HCT116 (cell line): ENCODE measurements around the gene NLRP5. TPM values are rescaled to one million over a fixed set of nuclear protein-coding genes. Genes with fewer than 3 reads are reported as not detected.

Source experiments
- ATAC-seq: fragments of 200-7000 bp; cut with Tn5 transposase; 2 replicates; pipeline ENCODE4 v1.9.1; 2020; ENCODE audit warnings: mild to moderate bottlenecking, moderate library complexity
- BruUV-seq: library from RNA; stranded (reverse); fragments of 400-500 nt; replicated peaks from 2 replicates; lab custom pipeline; 2021; lab: Mats Ljungman, UMichigan
- CTCF ChIA-PET: fragments of 300-600 bp; sonication (Branson Sonifier 250); formaldehyde crosslinking; loops from one replicate; lab custom pipeline; 2021; ENCODE audit warnings: antibody characterized with exemption; lab: Charles Lee
- POLR2A ChIA-PET: fragments of 300-600, 350-600 bp; sonication (Branson Sonifier 250); formaldehyde crosslinking; loops from one replicate; lab custom pipeline; 2021; ENCODE audit warnings: antibody characterized with exemption; lab: Charles Lee
- RAD21 ChIA-PET, 2 experiments: fragments of 300-600 bp; sonication (Branson Sonifier 250); formaldehyde crosslinking; loops; one replicate each; lab custom pipeline; 2023; ENCODE audit warnings: low total read pairs in 2 of 2; ENCODE audit not compliant: uncharacterized antibody in 2 of 2, unreplicated experiment in 2 of 2, low non-redundant PET in 1 of 2; lab: Charles Lee
- DNase-seq: peaks from one replicate; pipeline ENCODE4 v3.0.0-alpha.2; 2010; ENCODE audit warnings: low read depth, low spot score
- H2AFZ ChIP-seq: fragments of 200-600 bp; shearing (Covaris generic), sonication (generic); 2 replicates; pipeline ENCODE4 v1.6.1; 2017; ENCODE audit warnings: low read depth, mixed run types, mixed read lengths, antibody characterized with exemption, low read length; ENCODE audit not compliant: poor library complexity, severe bottlenecking
- H3K27ac ChIP-seq: 2 replicates; pipeline ENCODE4 v1.5.1; 2012; ENCODE audit warnings: low read depth, low read length
- H3K27me3 ChIP-seq: fragments of 200-600 bp; sonication (generic); 2 replicates; pipeline ENCODE4 v1.6.1; 2016; ENCODE audit warnings: mixed run types, low read length, mixed read lengths; ENCODE audit not compliant: insufficient read depth
- H3K36me3 ChIP-seq, 2 experiments: fragments of 200-500 bp in 1 of 2; fragments of 200-600 bp in 1 of 2; sonication (Bioruptor generic) in 1 of 2; sonication (generic) in 1 of 2; 2 replicates each; pipeline versions ENCODE4 v1.5.1 to v1.6.1; 2014 to 2016; ENCODE audit warnings: low read length in 2 of 2, inconsistent platforms in 1 of 2, mixed read lengths in 1 of 2, mixed run types in 1 of 2; ENCODE audit not compliant: insufficient read depth in 2 of 2, control insufficient read depth in 1 of 2
- H3K4me1 ChIP-seq, 2 experiments: fragments of 200-600 bp in 1 of 2; sonication (generic) in 1 of 2; 2 replicates each; pipeline versions ENCODE4 v1.5.1 to v1.6.1; 2012 to 2017; ENCODE audit warnings: low read length in 2 of 2, inconsistent platforms in 1 of 2, mild to moderate bottlenecking in 1 of 2, mixed read lengths in 1 of 2, mixed run types in 1 of 2, moderate library complexity in 1 of 2; ENCODE audit not compliant: insufficient read depth in 2 of 2, control insufficient read depth in 1 of 2
- H3K4me2 ChIP-seq: fragments of 200-600 bp; sonication (generic); 2 replicates; pipeline ENCODE4 v1.6.1; 2017; ENCODE audit warnings: mixed run types, low read length, mixed read lengths
- H3K4me3 ChIP-seq, 2 experiments: fragments of 200-600 bp in 1 of 2; sonication (generic) in 1 of 2; replicated peaks in 1 of 2; 2 replicates each; pipeline ENCODE4 v1.5.1; 2011 to 2016; ENCODE audit warnings: low read length in 2 of 2, control low read depth in 1 of 2, low read depth in 1 of 2, mild to moderate bottlenecking in 1 of 2, mixed read lengths in 1 of 2, mixed run types in 1 of 2
- H3K79me2 ChIP-seq: fragments of 200-600 bp; sonication (generic); 2 replicates; pipeline ENCODE4 v1.6.1; 2017; ENCODE audit warnings: mild to moderate bottlenecking, mixed run types, low read length, moderate library complexity, mixed read lengths; ENCODE audit not compliant: insufficient read depth
- H3K9ac ChIP-seq: fragments of 200-600 bp; sonication (generic); 2 replicates; pipeline ENCODE4 v1.6.1; 2016; ENCODE audit warnings: low read length, mixed read lengths
- H3K9me2 ChIP-seq: fragments of 200-600 bp; sonication (generic), shearing (Covaris generic); 2 replicates; pipeline ENCODE4 v1.6.1; 2017; ENCODE audit warnings: mixed run types, mild to moderate bottlenecking, moderate library complexity; ENCODE audit not compliant: insufficient read depth
- H3K9me3 ChIP-seq, 2 experiments: fragments of 200-500 bp in 1 of 2; fragments of 200-600 bp in 1 of 2; sonication (Bioruptor generic) in 1 of 2; sonication (generic) in 1 of 2; 2 replicates each; pipeline ENCODE4 v1.6.1; 2014 to 2017; ENCODE audit warnings: low read length in 2 of 2, mixed read lengths in 2 of 2, inconsistent platforms in 1 of 2, low read depth in 1 of 2, mild to moderate bottlenecking in 1 of 2, mixed run types in 1 of 2, moderate library complexity in 1 of 2; ENCODE audit not compliant: control insufficient read depth in 1 of 2, insufficient read depth in 1 of 2
- H4K20me1 ChIP-seq: fragments of 200-600 bp; sonication (generic), shearing (Covaris generic); 2 replicates; pipeline ENCODE4 v1.6.1; 2017; ENCODE audit warnings: mixed run types, mild to moderate bottlenecking, moderate library complexity; ENCODE audit not compliant: insufficient read depth
- CBX3 ChIP-seq: IDR thresholded peaks from 2 replicates; pipeline ENCODE4 v1.6.1; 2012; ENCODE audit warnings: low read depth
- CEBPB ChIP-seq: IDR thresholded peaks from 2 replicates; pipeline ENCODE4 v1.6.1; 2012; ENCODE audit warnings: low read depth
- CTCF ChIP-seq, 3 experiments: fragments of 200-600 bp in 1 of 3; sonication (generic) in 1 of 3; IDR thresholded peaks in 2 of 3; conservative IDR thresholded peaks in 1 of 3; 2 replicates each; pipeline ENCODE4 v1.5.1; 2012 to 2017; ENCODE audit warnings: low read depth in 2 of 3, low read length in 2 of 3, antibody characterized with exemption in 1 of 3, borderline replicate concordance in 1 of 3, control low read depth in 1 of 3, mild to moderate bottlenecking in 1 of 3, mixed read lengths in 1 of 3, mixed run types in 1 of 3, moderate library complexity in 1 of 3; ENCODE audit not compliant: insufficient read depth in 1 of 3
- EGR1 ChIP-seq: IDR thresholded peaks from 2 replicates; pipeline ENCODE4 v1.6.1; 2012; ENCODE audit warnings: low read depth
- EZH2 ChIP-seq: fragments of 200-600 bp; sonication (generic); IDR thresholded peaks from 2 replicates; pipeline ENCODE4 v1.6.1; 2017; ENCODE audit warnings: antibody characterized with exemption, mixed run types
- EZH2phosphoT487 ChIP-seq: fragments of 200-600 bp; IDR thresholded peaks from 2 replicates; pipeline ENCODE4 v1.6.1; 2018; ENCODE audit warnings: antibody characterized with exemption, borderline replicate concordance
- FOSL1 ChIP-seq: IDR thresholded peaks from 2 replicates; pipeline ENCODE4 v1.6.1; 2012; ENCODE audit warnings: low read depth
- MAX ChIP-seq: IDR thresholded peaks from 2 replicates; pipeline ENCODE4 v1.6.1; 2012
- POLR2A ChIP-seq: IDR thresholded peaks from 2 replicates; pipeline ENCODE4 v1.7.0; 2011; ENCODE audit warnings: borderline replicate concordance; ENCODE audit not compliant: insufficient read depth, insufficient read length; ENCODE audit errors: extremely low read depth
- POLR2AphosphoS5 ChIP-seq: IDR thresholded peaks from 2 replicates; pipeline ENCODE4 v1.6.1; 2011; ENCODE audit warnings: mild to moderate bottlenecking, low read depth, low read length, moderate library complexity
- RAD21 ChIP-seq: IDR thresholded peaks from 2 replicates; pipeline ENCODE4 v1.6.1; 2012; ENCODE audit warnings: low read depth, mild to moderate bottlenecking
- SIN3A ChIP-seq: IDR thresholded peaks from 2 replicates; pipeline ENCODE4 v1.6.1; 2012; ENCODE audit warnings: low read depth
- SP1 ChIP-seq: IDR thresholded peaks from 2 replicates; pipeline ENCODE4 v1.6.1; 2012; ENCODE audit warnings: low read depth
- TCF7L2 ChIP-seq: IDR thresholded peaks from 2 replicates; pipeline ENCODE4 v1.7.0; 2011; ENCODE audit warnings: borderline replicate concordance, inconsistent platforms; ENCODE audit not compliant: insufficient read depth, insufficient read length; ENCODE audit errors: extremely low read depth
- YY1 ChIP-seq: IDR thresholded peaks from 2 replicates; pipeline ENCODE4 v1.6.1; 2011; ENCODE audit warnings: low read length, low read depth, moderate library complexity, mild to moderate bottlenecking; ENCODE audit not compliant: insufficient replicate concordance; ENCODE audit errors: extremely low read depth
- ZFX ChIP-seq: fragments of 450-650 bp; IDR thresholded peaks from 2 replicates; pipeline ENCODE4 v1.6.1; 2017
- ZNF274 ChIP-seq: fragments of 200-500 bp; sonication (Bioruptor generic); IDR thresholded peaks from 2 replicates; pipeline ENCODE4 v1.6.1; 2014; ENCODE audit warnings: mild to moderate bottlenecking, low read depth, low read length, inconsistent platforms
- intact Hi-C: fragments of 100-400 bp; cut with micrococcal nuclease; formaldehyde crosslinking; loops from 2 replicates; pipeline ENCODE4 v1.10.0; 2022
- total RNA-seq: library from RNA; stranded (reverse); gene quantifications from one replicate; pipeline ENCODE4 v1.2.1, GENCODE V29; 2021; ENCODE audit not compliant: unreplicated experiment
- TF ChIP-seq, protein P1 (sequence below): IDR thresholded peaks from 2 replicates; pipeline ENCODE4 v1.6.1; 2012; ENCODE audit warnings: low read depth

Gene NLRP5
- total RNA-seq, 1 experiment from 2014 or later: 0.30 TPM

- H3K36me3 ChIP-seq: peaks cover 4 to 5% of the 10 kb centered on the region in 2 experiments; a peak in 2 of 4 replicates
- no peak overlapping the region for H3K27ac ChIP-seq
- BruUV-seq: no TSS peak
- H3K4me1 ChIP-seq: no peaks in the 10 kb centered on the region
- ChIA-PET RAD21 (no interaction called here), CTCF (no interaction called here), POLR2A (no interaction called here)
- peaks cover 80% of the 10 kb centered on the region for H3K79me2 ChIP-seq
- no peak overlapping the region for H3K9ac ChIP-seq
- no peaks in the 10 kb centered on the region for H4K20me1 ChIP-seq
- no peak for DNase-seq
- ATAC-seq: no peak
- H3K9me2 ChIP-seq: no peaks in the 10 kb centered on the region
- H3K9me3 ChIP-seq: no peaks in the 10 kb centered on the region
- no peak overlapping the region for H2AFZ ChIP-seq
- H3K27me3 ChIP-seq: no peaks in the 10 kb centered on the region
- intact Hi-C loops: no loop called here
- H3K4me3 ChIP-seq: no peak overlapping the region
- no peak for TF ChIP-seq CBX3
- no peak for TF ChIP-seq EZH2
- no peak for TF ChIP-seq SP1
- TF ChIP-seq POLR2AphosphoS5: no peak
- TF ChIP-seq YY1: no peak
- TF ChIP-seq, protein P1, sequence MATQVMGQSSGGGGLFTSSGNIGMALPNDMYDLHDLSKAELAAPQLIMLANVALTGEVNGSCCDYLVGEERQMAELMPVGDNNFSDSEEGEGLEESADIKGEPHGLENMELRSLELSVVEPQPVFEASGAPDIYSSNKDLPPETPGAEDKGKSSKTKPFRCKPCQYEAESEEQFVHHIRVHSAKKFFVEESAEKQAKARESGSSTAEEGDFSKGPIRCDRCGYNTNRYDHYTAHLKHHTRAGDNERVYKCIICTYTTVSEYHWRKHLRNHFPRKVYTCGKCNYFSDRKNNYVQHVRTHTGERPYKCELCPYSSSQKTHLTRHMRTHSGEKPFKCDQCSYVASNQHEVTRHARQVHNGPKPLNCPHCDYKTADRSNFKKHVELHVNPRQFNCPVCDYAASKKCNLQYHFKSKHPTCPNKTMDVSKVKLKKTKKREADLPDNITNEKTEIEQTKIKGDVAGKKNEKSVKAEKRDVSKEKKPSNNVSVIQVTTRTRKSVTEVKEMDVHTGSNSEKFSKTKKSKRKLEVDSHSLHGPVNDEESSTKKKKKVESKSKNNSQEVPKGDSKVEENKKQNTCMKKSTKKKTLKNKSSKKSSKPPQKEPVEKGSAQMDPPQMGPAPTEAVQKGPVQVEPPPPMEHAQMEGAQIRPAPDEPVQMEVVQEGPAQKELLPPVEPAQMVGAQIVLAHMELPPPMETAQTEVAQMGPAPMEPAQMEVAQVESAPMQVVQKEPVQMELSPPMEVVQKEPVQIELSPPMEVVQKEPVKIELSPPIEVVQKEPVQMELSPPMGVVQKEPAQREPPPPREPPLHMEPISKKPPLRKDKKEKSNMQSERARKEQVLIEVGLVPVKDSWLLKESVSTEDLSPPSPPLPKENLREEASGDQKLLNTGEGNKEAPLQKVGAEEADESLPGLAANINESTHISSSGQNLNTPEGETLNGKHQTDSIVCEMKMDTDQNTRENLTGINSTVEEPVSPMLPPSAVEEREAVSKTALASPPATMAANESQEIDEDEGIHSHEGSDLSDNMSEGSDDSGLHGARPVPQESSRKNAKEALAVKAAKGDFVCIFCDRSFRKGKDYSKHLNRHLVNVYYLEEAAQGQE: no peak
- TF ChIP-seq CEBPB: no peak
- H3K4me2 ChIP-seq: no peak overlapping the region
Observed at GRCh38 chr19:56094449-56094848, 107.9 kb downstream of the NLRP5 start.

DNA sequence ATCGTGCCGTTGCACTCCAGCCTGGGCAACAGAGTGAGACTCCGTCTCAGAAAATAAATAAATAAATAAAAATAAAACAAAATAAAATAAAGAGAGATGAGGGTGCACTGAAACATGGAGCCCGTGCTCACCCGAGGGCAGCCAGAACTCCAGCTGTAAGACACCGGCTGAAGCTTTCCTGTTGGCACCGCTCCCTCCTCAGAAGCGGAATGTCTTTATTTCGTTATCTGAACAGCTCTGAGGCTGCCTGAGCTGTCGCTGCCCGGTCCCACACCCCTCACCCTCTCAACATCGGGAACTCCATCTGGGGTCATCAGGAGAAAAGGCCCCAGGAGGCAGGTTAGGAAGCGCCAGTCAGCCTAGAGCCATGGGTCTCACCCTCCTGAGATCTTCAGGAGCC lies 110.1 kb downstream of the NLRP5 start:
- no peak for ATAC-seq
- RAD21 ChIA-PET: no interaction called here
- no peak overlapping the region for H2AFZ ChIP-seq
- H3K4me2 ChIP-seq: no peak overlapping the region
- CTCF ChIA-PET: interaction anchor here (2.0 kb wide), 1 partner anchor 9 kb away, joined by 8 read pairs; no protein-coding TSS in a partner anchor
- intact Hi-C loops: no loop called here
- no peak for DNase-seq
- H3K9me2 ChIP-seq: no peaks in the 10 kb centered on the region
- no peaks in the 10 kb centered on the region for H3K9me3 ChIP-seq
- no peaks in the 10 kb centered on the region for H4K20me1 ChIP-seq
- peaks cover 82% of the 10 kb centered on the region for H3K79me2 ChIP-seq
- TF ChIP-seq ZNF274: no peak
- TF ChIP-seq EZH2: no peak
- TF ChIP-seq SIN3A: no peak
- TF ChIP-seq EZH2phosphoT487: no peak
- no peak for TF ChIP-seq CTCF (IDR thresholded peaks at IDR 0.05 in 2 of 3, conservative IDR thresholded peaks at IDR 0.05 in 1 of 3; ENCODE audit: borderline replicate concordance in 1 of 3, insufficient read depth in 1 of 3, low read depth in 2 of 3, low read length in 2 of 3)
- no peak for TF ChIP-seq FOSL1
- no peak for TF ChIP-seq MAX
- TF ChIP-seq POLR2AphosphoS5: no peak
- no peak for TF ChIP-seq POLR2A
- TF ChIP-seq TCF7L2: no peak
- no peak for TF ChIP-seq RAD21
- TF ChIP-seq EGR1: no peak
- TF ChIP-seq ZFX: no peak
- no TSS peak for BruUV-seq
- peaks cover 4 to 5% of the 10 kb centered on the region in 2 experiments; a peak in 3 of 4 replicates for H3K36me3 ChIP-seq
- H3K4me1 ChIP-seq: no peaks in the 10 kb centered on the region
- no peaks in the 10 kb centered on the region for H3K27me3 ChIP-seq
- H3K9ac ChIP-seq: no peak overlapping the region
- no peak overlapping the region for H3K4me3 ChIP-seq
- POLR2A ChIA-PET: no interaction called here
- no peak overlapping the region for H3K27ac ChIP-seq
